ENCODE results near the gene LRRTM4.

DNA sequence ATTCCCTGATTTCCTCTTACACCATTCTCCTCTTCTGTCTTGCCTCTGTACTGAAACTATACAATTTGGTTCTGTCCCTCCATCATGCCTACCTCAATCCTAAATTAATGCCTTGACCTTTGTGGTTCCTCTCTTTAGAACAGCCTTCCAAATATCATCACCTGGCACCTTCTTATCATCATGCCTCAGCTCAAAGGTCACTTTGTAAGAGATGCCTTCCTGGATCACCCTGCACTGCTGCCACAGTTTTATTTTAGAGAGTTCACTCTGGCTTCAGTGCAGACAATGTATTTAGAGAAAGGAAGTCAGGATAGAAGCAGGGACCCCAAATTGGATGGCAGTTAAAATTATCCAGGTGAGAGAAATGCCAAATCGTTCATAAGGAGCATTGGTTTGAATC is 64.5 kb downstream of the LRRTM4 start:
- TF ChIP-seq, protein P1, sequence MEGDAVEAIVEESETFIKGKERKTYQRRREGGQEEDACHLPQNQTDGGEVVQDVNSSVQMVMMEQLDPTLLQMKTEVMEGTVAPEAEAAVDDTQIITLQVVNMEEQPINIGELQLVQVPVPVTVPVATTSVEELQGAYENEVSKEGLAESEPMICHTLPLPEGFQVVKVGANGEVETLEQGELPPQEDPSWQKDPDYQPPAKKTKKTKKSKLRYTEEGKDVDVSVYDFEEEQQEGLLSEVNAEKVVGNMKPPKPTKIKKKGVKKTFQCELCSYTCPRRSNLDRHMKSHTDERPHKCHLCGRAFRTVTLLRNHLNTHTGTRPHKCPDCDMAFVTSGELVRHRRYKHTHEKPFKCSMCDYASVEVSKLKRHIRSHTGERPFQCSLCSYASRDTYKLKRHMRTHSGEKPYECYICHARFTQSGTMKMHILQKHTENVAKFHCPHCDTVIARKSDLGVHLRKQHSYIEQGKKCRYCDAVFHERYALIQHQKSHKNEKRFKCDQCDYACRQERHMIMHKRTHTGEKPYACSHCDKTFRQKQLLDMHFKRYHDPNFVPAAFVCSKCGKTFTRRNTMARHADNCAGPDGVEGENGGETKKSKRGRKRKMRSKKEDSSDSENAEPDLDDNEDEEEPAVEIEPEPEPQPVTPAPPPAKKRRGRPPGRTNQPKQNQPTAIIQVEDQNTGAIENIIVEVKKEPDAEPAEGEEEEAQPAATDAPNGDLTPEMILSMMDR (IDR thresholded peaks at IDR 0.05), result no peak
- TF ChIP-seq POLR2A (IDR thresholded peaks at IDR 0.05; ENCODE audit: low read length) (no peak), CHD4 (IDR thresholded peaks at IDR 0.05; ENCODE audit: borderline replicate concordance) (no peak), CEBPB (IDR thresholded peaks at IDR 0.05) (no peak), RNF2 (IDR thresholded peaks at IDR 0.05; ENCODE audit: borderline replicate concordance, low read depth) (no peak), CHD2 (IDR thresholded peaks at IDR 0.05; ENCODE audit: low read length, partially characterized antibody) (no peak), JUNB (IDR thresholded peaks at IDR 0.05) (no peak), NPAS2 (CRISPR knock-in tag; IDR thresholded peaks at IDR 0.05; ENCODE audit: borderline replicate concordance) (no peak), POLR2AphosphoS2 (conservative IDR thresholded peaks at IDR 0.05; ENCODE audit: low read length) (no peak), EHMT2 (IDR thresholded peaks at IDR 0.05; ENCODE audit: low read depth) (no peak)
- TF ChIP-seq, protein P2, sequence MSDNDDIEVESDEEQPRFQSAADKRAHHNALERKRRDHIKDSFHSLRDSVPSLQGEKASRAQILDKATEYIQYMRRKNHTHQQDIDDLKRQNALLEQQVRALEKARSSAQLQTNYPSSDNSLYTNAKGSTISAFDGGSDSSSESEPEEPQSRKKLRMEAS (IDR thresholded peaks at IDR 0.05), result no peak
- TF ChIP-seq, protein P3, sequence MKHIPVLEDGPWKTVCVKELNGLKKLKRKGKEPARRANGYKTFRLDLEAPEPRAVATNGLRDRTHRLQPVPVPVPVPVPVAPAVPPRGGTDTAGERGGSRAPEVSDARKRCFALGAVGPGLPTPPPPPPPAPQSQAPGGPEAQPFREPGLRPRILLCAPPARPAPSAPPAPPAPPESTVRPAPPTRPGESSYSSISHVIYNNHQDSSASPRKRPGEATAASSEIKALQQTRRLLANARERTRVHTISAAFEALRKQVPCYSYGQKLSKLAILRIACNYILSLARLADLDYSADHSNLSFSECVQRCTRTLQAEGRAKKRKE (CRISPR knock-in tag; IDR thresholded peaks at IDR 0.05; ENCODE audit: low read depth), result no peak
